NCI-H82 treated with DMSO at 0.1 percent for 48 hours (cell line): ENCODE results near the gene SLC30A9.

ENCODE experiments used
- DNase-seq: peaks from one replicate; lab custom pipeline; 2025; ENCODE audit not compliant: unreplicated experiment; lab: John Stamatoyannopoulos, UW

SLC30A9 gene

GRCh38 chr4:42133006-42133405 is 142.7 kb downstream of the SLC30A9 start:
- no peak for DNase-seq

GRCh38 chr4:42136371-42136770 is 146.0 kb downstream of the SLC30A9 start:
- no peak for DNase-seq
